Measurements from ENCODE around the gene DAZL.

- TF ChIP-seq, protein P1, sequence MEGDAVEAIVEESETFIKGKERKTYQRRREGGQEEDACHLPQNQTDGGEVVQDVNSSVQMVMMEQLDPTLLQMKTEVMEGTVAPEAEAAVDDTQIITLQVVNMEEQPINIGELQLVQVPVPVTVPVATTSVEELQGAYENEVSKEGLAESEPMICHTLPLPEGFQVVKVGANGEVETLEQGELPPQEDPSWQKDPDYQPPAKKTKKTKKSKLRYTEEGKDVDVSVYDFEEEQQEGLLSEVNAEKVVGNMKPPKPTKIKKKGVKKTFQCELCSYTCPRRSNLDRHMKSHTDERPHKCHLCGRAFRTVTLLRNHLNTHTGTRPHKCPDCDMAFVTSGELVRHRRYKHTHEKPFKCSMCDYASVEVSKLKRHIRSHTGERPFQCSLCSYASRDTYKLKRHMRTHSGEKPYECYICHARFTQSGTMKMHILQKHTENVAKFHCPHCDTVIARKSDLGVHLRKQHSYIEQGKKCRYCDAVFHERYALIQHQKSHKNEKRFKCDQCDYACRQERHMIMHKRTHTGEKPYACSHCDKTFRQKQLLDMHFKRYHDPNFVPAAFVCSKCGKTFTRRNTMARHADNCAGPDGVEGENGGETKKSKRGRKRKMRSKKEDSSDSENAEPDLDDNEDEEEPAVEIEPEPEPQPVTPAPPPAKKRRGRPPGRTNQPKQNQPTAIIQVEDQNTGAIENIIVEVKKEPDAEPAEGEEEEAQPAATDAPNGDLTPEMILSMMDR (conservative IDR thresholded peaks at IDR 0.05 in 1 of 2, IDR thresholded peaks at IDR 0.05 in 1 of 2; ENCODE audit: extremely low read depth in 1 of 2, insufficient read depth in 1 of 2, low read depth in 1 of 2, low read length in 2 of 2): no peak
- TF ChIP-seq EZH2 (IDR thresholded peaks at IDR 0.05; ENCODE audit: borderline replicate concordance, low read length): no peak
Observed at GRCh38 chr3:16554126-16554525, 51.1 kb downstream of the DAZL start.

All from mammary epithelial cell (primary cell).